ENCODE results near the gene EQTN. TPM values are rescaled to one million over a fixed set of nuclear protein-coding genes. Genes with fewer than 3 reads are reported as not detected.

The EQTN gene
- total RNA-seq, 4 donors from 2014 or later: 2.7 TPM; not detected in 3

GRCh38 chr9:27273186-27273585 is 23.8 kb downstream of the EQTN start:
- no peaks in the 10 kb centered on the region for H3K27me3 ChIP-seq
- no peak overlapping the region for H3K27ac ChIP-seq
- no peak for DNase-seq (ENCODE audit: low spot score in 2 of 2)
- no peaks in the 10 kb centered on the region for H3K4me1 ChIP-seq
- no peaks in the 10 kb centered on the region for H3K36me3 ChIP-seq
- TF ChIP-seq POLR2A (IDR thresholded peaks at IDR 0.05) (no peak), CTCF (IDR thresholded peaks at IDR 0.05) (no peak), EP300 (IDR thresholded peaks at IDR 0.05) (no peak)
- H3K9me3 ChIP-seq: no peaks in the 10 kb centered on the region
- H3K4me3 ChIP-seq: no peak overlapping the region
- WGBS, 2 donors: 63 to 82% methylated on average over 1 of the region's 1 CpG

- no peak for TF ChIP-seq CTCF (IDR thresholded peaks at IDR 0.05)
- 93 to 98% methylated on average over 2 of the region's 2 CpGs for WGBS, 2 donors
- Histone ChIP-seq H3K27me3 (no peaks in the 10 kb centered on the region), H3K36me3 (no peaks in the 10 kb centered on the region), H3K27ac (no peak overlapping the region), H3K4me1 (no peaks in the 10 kb centered on the region), H3K4me3 (no peak overlapping the region), H3K9me3 (no peaks in the 10 kb centered on the region)
- no peak for DNase-seq (ENCODE audit: low spot score in 2 of 2)
These were observed 24.8 kb downstream of the EQTN start for GRCh38 chr9:27272103-27272502.

- no peak overlapping the region for H3K27ac ChIP-seq
- no peak for TF ChIP-seq EP300 (IDR thresholded peaks at IDR 0.05)
- DNase-seq (ENCODE audit: low spot score in 2 of 2): no peak
- no peaks in the 10 kb centered on the region for H3K27me3 ChIP-seq
- 42 to 75% methylated on average over 4 of the region's 4 CpGs for WGBS, 2 donors
- no peak overlapping the region for H3K4me3 ChIP-seq
- H3K4me1 ChIP-seq: no peaks in the 10 kb centered on the region
- no peaks in the 10 kb centered on the region for H3K36me3 ChIP-seq
- no peaks in the 10 kb centered on the region for H3K9me3 ChIP-seq
These were observed 35.3 kb downstream of the EQTN start for GRCh38 chr9:27261517-27262211.

GRCh38 chr9:27260789-27261516 is 36.0 kb downstream of the EQTN start:
- DNase-seq (ENCODE audit: low spot score in 2 of 2): no peak
- 70 to 78% methylated on average over 8 of the region's 8 CpGs for WGBS, 2 donors
- no peaks in the 10 kb centered on the region for H3K4me1 ChIP-seq
- TF ChIP-seq EP300 (IDR thresholded peaks at IDR 0.05): no peak
- H3K9me3 ChIP-seq: peaks cover 0 to 4% (median 0%) of the 10 kb centered on the region in 4 donors
- H3K27ac ChIP-seq: no peak overlapping the region
- no peaks in the 10 kb centered on the region for H3K36me3 ChIP-seq
- no peak overlapping the region for H3K4me3 ChIP-seq
- no peaks in the 10 kb centered on the region for H3K27me3 ChIP-seq

GRCh38 chr9:27258662-27259061 is 38.3 kb downstream of the EQTN start:
- 91 to 93% methylated on average over 7 of the region's 7 CpGs for WGBS, 2 donors
- no peak overlapping the region for H3K4me3 ChIP-seq
- no peaks in the 10 kb centered on the region for H3K4me1 ChIP-seq
- peaks cover 0 to 4% (median 0%) of the 10 kb centered on the region in 4 donors for H3K9me3 ChIP-seq
- no peaks in the 10 kb centered on the region for H3K36me3 ChIP-seq
- no peak overlapping the region for H3K27ac ChIP-seq
- no peak for TF ChIP-seq EP300 (IDR thresholded peaks at IDR 0.05)
- TF ChIP-seq CTCF (IDR thresholded peaks at IDR 0.05): no peak
- TF ChIP-seq POLR2A (IDR thresholded peaks at IDR 0.05): no peak
- no peaks in the 10 kb centered on the region for H3K27me3 ChIP-seq
- no peak for DNase-seq (ENCODE audit: low spot score in 2 of 2)

GRCh38 chr9:27248702-27249101 is 48.2 kb downstream of the EQTN start:
- Histone ChIP-seq H3K27me3 (no peaks in the 10 kb centered on the region), H3K4me1 (no peaks in the 10 kb centered on the region), H3K4me3 (no peak overlapping the region), H3K27ac (no peak overlapping the region), H3K9me3 (no peaks in the 10 kb centered on the region), H3K36me3 (no peaks in the 10 kb centered on the region)
- no peak for DNase-seq (ENCODE audit: low spot score in 2 of 2)
- TF ChIP-seq CTCF (IDR thresholded peaks at IDR 0.05) (no peak), EP300 (IDR thresholded peaks at IDR 0.05) (no peak), POLR2A (IDR thresholded peaks at IDR 0.05) (no peak)

Measured in tibial nerve (tissue), 4 donors.